IMR-90 (cell line): Measurements from ENCODE around the gene KCNJ4. TPM values are rescaled to one million over a fixed set of nuclear protein-coding genes. Genes with fewer than 3 reads are reported as not detected.

Experiments
- ATAC-seq: fragments of 200-7000 bp; cut with Tn5 transposase; 2 replicates; pipeline ENCODE4 v1.9.1; 2020; ENCODE audit warnings: low read depth, mild to moderate bottlenecking, moderate library complexity
- BruUV-seq: library from RNA; stranded (reverse); fragments of 400-500 nt; replicated peaks from 2 replicates; lab custom pipeline; 2021; lab: Mats Ljungman, UMichigan
- CTCF ChIA-PET: fragments of 300-600 bp; formaldehyde crosslinking; extraction: SDS; loops from one replicate; lab custom pipeline; 2021; ENCODE audit warnings: antibody characterized with exemption; lab: Yijun Ruan, JAX
- POLR2A ChIA-PET: fragments of 300-600 bp; sonication (Branson Sonifier 250); formaldehyde crosslinking; loops from one replicate; lab custom pipeline; 2022; ENCODE audit warnings: antibody characterized with exemption; ENCODE audit not compliant: unreplicated experiment; lab: Charles Lee
- DNase-seq: peaks from one replicate; pipeline ENCODE4 v3.0.0; 2013
- H2AFZ ChIP-seq: replicated peaks from 2 replicates; pipeline ENCODE3; 2013; ENCODE audit warnings: low read length, mild to moderate bottlenecking; ENCODE audit not compliant: poor library complexity
- H2AK5ac ChIP-seq: 2 replicates; pipeline ENCODE4 v1.6.1; 2013; ENCODE audit warnings: low read depth, low read length, inconsistent platforms
- H2AK9ac ChIP-seq: replicated peaks from 2 replicates; pipeline ENCODE3; 2013; ENCODE audit warnings: mild to moderate bottlenecking, low read depth, low read length, moderate library complexity; ENCODE audit not compliant: poor library complexity
- H2BK120ac ChIP-seq: 2 replicates; pipeline ENCODE4 v1.6.1; 2013; ENCODE audit warnings: low read depth, low read length, inconsistent platforms
- H2BK15ac ChIP-seq: 3 replicates; pipeline ENCODE4 v1.6.1; 2013; ENCODE audit warnings: low read depth, low read length, inconsistent platforms
- H2BK20ac ChIP-seq: 2 replicates; pipeline ENCODE4 v1.6.1; 2013; ENCODE audit warnings: low read depth, mild to moderate bottlenecking, inconsistent platforms, low read length, moderate library complexity
- H2BK5ac ChIP-seq: 2 replicates; pipeline ENCODE4 v1.6.1; 2013; ENCODE audit warnings: mild to moderate bottlenecking, low read depth, low read length, inconsistent platforms; ENCODE audit not compliant: poor library complexity, severe bottlenecking
- H3K14ac ChIP-seq: replicated peaks from 2 replicates; pipeline ENCODE4 v1.6.1; 2013; ENCODE audit warnings: low read depth, low read length, inconsistent platforms
- H3K18ac ChIP-seq: 2 replicates; pipeline ENCODE4 v1.6.1; 2013; ENCODE audit warnings: low read depth, low read length, control low read depth
- H3K23ac ChIP-seq: 2 replicates; pipeline ENCODE4 v1.6.1; 2013; ENCODE audit warnings: low read depth, low read length, inconsistent platforms
- H3K27ac ChIP-seq: 2 replicates; pipeline ENCODE4 v1.5.1; 2013; ENCODE audit warnings: mild to moderate bottlenecking, control low read depth, low read length; ENCODE audit not compliant: insufficient read depth
- H3K27me3 ChIP-seq: 2 replicates; pipeline ENCODE4 v1.6.1; 2013; ENCODE audit warnings: low read length; ENCODE audit not compliant: control insufficient read depth, insufficient read depth
- H3K36me3 ChIP-seq: 2 replicates; pipeline ENCODE4 v1.6.1; 2013; ENCODE audit warnings: low read length, mixed read lengths; ENCODE audit not compliant: control insufficient read depth, insufficient read depth
- H3K4ac ChIP-seq: 2 replicates; pipeline ENCODE4 v1.6.1; 2013; ENCODE audit warnings: low read depth, low read length, inconsistent platforms
- H3K4me1 ChIP-seq: 2 replicates; pipeline ENCODE4 v1.6.1; 2013; ENCODE audit warnings: low read length, mixed read lengths; ENCODE audit not compliant: control insufficient read depth, insufficient read depth
- H3K4me2 ChIP-seq: 2 replicates; pipeline ENCODE4 v1.6.1; 2013; ENCODE audit warnings: low read depth, mild to moderate bottlenecking, control low read depth, low read length, moderate library complexity
- H3K4me3 ChIP-seq: 2 replicates; pipeline ENCODE4 v1.5.1; 2013; ENCODE audit warnings: low read depth, mild to moderate bottlenecking, control low read depth, low read length, moderate library complexity; ENCODE audit not compliant: insufficient read depth
- H3K56ac ChIP-seq: 2 replicates; pipeline ENCODE4 v1.6.1; 2013; ENCODE audit warnings: low read length, inconsistent platforms; ENCODE audit not compliant: insufficient read depth; ENCODE audit errors: extremely low read depth
- H3K79me1 ChIP-seq, 2 experiments: 2 replicates each; pipeline ENCODE4 v1.6.1; 2013; ENCODE audit warnings: low read length in 2 of 2, inconsistent platforms in 1 of 2, low read depth in 1 of 2
- H3K9ac ChIP-seq: 2 replicates; pipeline ENCODE4 v1.6.1; 2013; ENCODE audit warnings: low read depth, low read length, control low read depth
- H3K9me1 ChIP-seq: 2 replicates; pipeline ENCODE4 v1.6.1; 2013; ENCODE audit warnings: low read length, inconsistent platforms; ENCODE audit not compliant: insufficient read depth
- H3K9me3 ChIP-seq: 2 replicates; pipeline ENCODE4 v1.6.1; 2013; ENCODE audit warnings: low read length; ENCODE audit not compliant: control insufficient read depth, insufficient read depth
- H4K20me1 ChIP-seq: 2 replicates; pipeline ENCODE4 v1.6.1; 2013; ENCODE audit warnings: low read length, inconsistent platforms; ENCODE audit not compliant: insufficient read depth
- H4K5ac ChIP-seq: 2 replicates; pipeline ENCODE4 v1.6.1; 2013; ENCODE audit warnings: mild to moderate bottlenecking, low read depth, low read length, control low read depth
- H4K8ac ChIP-seq, 2 experiments: 2 replicates each; pipeline ENCODE4 v1.6.1; 2013; ENCODE audit warnings: low read depth in 2 of 2, low read length in 2 of 2, control low read depth in 1 of 2, inconsistent platforms in 1 of 2
- H4K91ac ChIP-seq: 2 replicates; pipeline ENCODE4 v1.6.1; 2013; ENCODE audit warnings: low read depth, low read length, inconsistent platforms; ENCODE audit not compliant: insufficient read depth
- BHLHE40 ChIP-seq: fragments of 150-350 bp; IDR thresholded peaks from 2 replicates; pipeline ENCODE4 v1.6.1; 2016; ENCODE audit warnings: mild to moderate bottlenecking, low read depth, low read length
- CTCF ChIP-seq: conservative IDR thresholded peaks from 2 replicates; pipeline ENCODE4 v1.5.1; 2012; ENCODE audit warnings: mild to moderate bottlenecking, low read depth, low read length, improper control_type of control experiment
- RAD21 ChIP-seq: IDR thresholded peaks from 2 replicates; pipeline ENCODE4 v1.6.1; 2012; ENCODE audit warnings: low read length, improper control_type of control experiment
- RCOR1 ChIP-seq: IDR thresholded peaks from 2 replicates; pipeline ENCODE4 v1.6.1; 2012; ENCODE audit warnings: mild to moderate bottlenecking, low read length, improper control_type of control experiment; ENCODE audit not compliant: insufficient replicate concordance
- SMC3 ChIP-seq: fragments of 150-350 bp; IDR thresholded peaks from 2 replicates; pipeline ENCODE4 v1.6.1; 2016; ENCODE audit warnings: low read depth, mild to moderate bottlenecking, antibody characterized with exemption, low read length, moderate library complexity
- WGBS, 2 experiments: methylation state at CpG; one replicate each; pipeline versions ENCODE4 v1.1.5 to v1.1.7; 2013; ENCODE audit warnings: missing lambda C conversion rate in 2 of 2; ENCODE audit not compliant: insufficient read length in 1 of 2; ENCODE audit errors: extremely low coverage in 2 of 2; 5-methylcytosine and 5-hydroxymethylcytosine counted together
- dilution Hi-C: fragments of 300-500 bp; cut with HindIII; formaldehyde crosslinking; loops from one replicate; pipeline ENCODE4 v1.14.3; 2018; ENCODE audit warnings: low sequenced_read_pairs; ENCODE audit not compliant: unreplicated experiment
- in situ Hi-C: fragments of 300-500 bp; cut with MboI; formaldehyde crosslinking; loops from 3 replicates; pipeline ENCODE4 v1.14.3; 2019; ENCODE audit warnings: low sequenced_read_pairs, inconsistent platforms, mixed read lengths
- intact Hi-C: fragments of 100-400 bp; cut with micrococcal nuclease; formaldehyde crosslinking; loops from 2 replicates; pipeline ENCODE4 v1.10.0; 2022
- polyA plus RNA-seq, 3 experiments: library from polyadenylated mRNA; depleted of rRNA; stranded (reverse); fragments of >200 nt; gene quantifications; 2 replicates each; pipeline ENCODE4 v1.2.3, GENCODE V29; 2012; ENCODE audit warnings: low replicate concordance in 1 of 3
- total RNA-seq: library from RNA; depleted of rRNA; stranded (reverse); fragments of >200 nt; gene quantifications from 2 replicates; pipeline ENCODE4 v1.2.3, GENCODE V29; 2012

KCNJ4 gene
- total and polyA plus RNA-seq, 2 of the 4 experiments (the other 2 are of a cell fraction), result not detected

GRCh38 chr22:38469306-38469781 is 14.3 kb upstream of the KCNJ4 start:
- H3K4me2 ChIP-seq, result peak overlapping the region; percentile 88
- ChIA-PET POLR2A (no interaction called here), CTCF (interaction anchor here (0.5 kb wide), 1 partner anchor 137 kb away, joined by 3 read pairs; no protein-coding TSS in a partner anchor)
- in situ Hi-C loops, result no loop called here
- peak overlapping the region; percentile 95; the same call in 1 of the 2 replicates for H3K4me3 ChIP-seq
- no peaks in the 10 kb centered on the region; the same call in 1 of the 2 replicates for H4K20me1 ChIP-seq
- BruUV-seq, result no TSS peak
- H3K79me1 ChIP-seq, result peaks cover 3 to 61% of the 10 kb centered on the region in 2 experiments; a peak in 3 of 4 replicates
- no peaks in the 10 kb centered on the region for H3K27me3 ChIP-seq
- peak overlapping the region; percentile 99 for H2AK5ac ChIP-seq
- H3K18ac ChIP-seq, result no peak overlapping the region
- H2BK20ac ChIP-seq, result no peak overlapping the region
- dilution Hi-C loops, result no loop called here
- 0 out of 2 replicates have a peak overlapping the region, but pooled peaks have one; percentile 100 for H3K14ac ChIP-seq
- peaks cover 10% of the 10 kb centered on the region for H3K36me3 ChIP-seq
- peak overlapping the region; percentile 96; the same call in 1 of the 2 replicates for H4K91ac ChIP-seq
- H3K9me1 ChIP-seq, result peaks cover 17% of the 10 kb centered on the region
- H3K9ac ChIP-seq, result no peak overlapping the region
- peak overlapping the region; percentile 12; the same call in 1 of the 2 replicates for H3K23ac ChIP-seq
- WGBS, 2 experiments, result 79% methylated on average over 3 of the region's 6 CpGs; no CpG with 5 or more reads in 1 of the 2 experiments
- no peak overlapping the region for H2BK5ac ChIP-seq
- H3K27ac ChIP-seq, result no peak overlapping the region; the same call in 1 of the 2 replicates
- TF ChIP-seq RAD21 (no peak), SMC3 (no peak), RCOR1 (no peak), BHLHE40 (no peak), CTCF (no peak)
- no peak overlapping the region; a peak in 1 of 4 replicates for H4K8ac ChIP-seq
- H3K4me1 ChIP-seq, result peaks cover 13% of the 10 kb centered on the region
- H3K4ac ChIP-seq, result peak overlapping the region; percentile 100
- H3K56ac ChIP-seq, result no peak overlapping the region
- peak overlapping the region; percentile 0; the same call in 1 of the 2 replicates for H4K5ac ChIP-seq
- H2AFZ ChIP-seq, result no peak overlapping the region
- H3K9me3 ChIP-seq, result no peaks in the 10 kb centered on the region
- H2BK15ac ChIP-seq, result no peak overlapping the region
- no peak overlapping the region for H2BK120ac ChIP-seq
- ATAC-seq (no peak), DNase-seq (no peak)
- intact Hi-C loops, result no loop called here
- H2AK9ac ChIP-seq, result peak overlapping the region; percentile 100
